HG03342 (cell line): ENCODE results near the gene RASGRF1.

Experiments
- ATAC-seq: cut with Tn5 transposase; IDR thresholded peaks from one replicate; pipeline ENCODE4 v1.9.1; 2021; ENCODE audit warnings: mild to moderate bottlenecking, moderate library complexity; ENCODE audit not compliant: unreplicated experiment

Gene RASGRF1

DNA sequence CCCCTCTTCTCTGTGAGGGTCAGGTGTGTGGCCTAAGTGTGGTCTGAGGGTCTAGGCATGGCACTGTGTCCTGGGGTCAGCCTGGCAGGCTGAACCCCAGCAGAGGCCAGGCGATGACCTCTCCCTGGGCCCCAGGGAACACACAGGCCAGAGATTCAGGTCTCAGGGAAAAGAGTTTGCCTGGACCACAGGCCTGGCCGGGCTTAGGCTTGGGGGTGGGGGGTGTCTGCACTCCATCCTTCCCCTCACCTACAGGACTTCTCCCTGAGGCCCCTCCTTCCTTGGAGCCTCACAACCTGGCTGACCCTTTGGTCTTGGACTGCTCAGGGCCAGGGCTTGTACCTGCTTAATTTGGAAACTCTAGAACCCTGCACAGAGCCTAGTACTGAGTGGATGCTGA is 21.8 kb downstream of the RASGRF1 start:
- ATAC-seq: no peak

GRCh38 chr15:79067969-79068368 is 22.6 kb downstream of the RASGRF1 start:
- ATAC-seq: no peak

DNA sequence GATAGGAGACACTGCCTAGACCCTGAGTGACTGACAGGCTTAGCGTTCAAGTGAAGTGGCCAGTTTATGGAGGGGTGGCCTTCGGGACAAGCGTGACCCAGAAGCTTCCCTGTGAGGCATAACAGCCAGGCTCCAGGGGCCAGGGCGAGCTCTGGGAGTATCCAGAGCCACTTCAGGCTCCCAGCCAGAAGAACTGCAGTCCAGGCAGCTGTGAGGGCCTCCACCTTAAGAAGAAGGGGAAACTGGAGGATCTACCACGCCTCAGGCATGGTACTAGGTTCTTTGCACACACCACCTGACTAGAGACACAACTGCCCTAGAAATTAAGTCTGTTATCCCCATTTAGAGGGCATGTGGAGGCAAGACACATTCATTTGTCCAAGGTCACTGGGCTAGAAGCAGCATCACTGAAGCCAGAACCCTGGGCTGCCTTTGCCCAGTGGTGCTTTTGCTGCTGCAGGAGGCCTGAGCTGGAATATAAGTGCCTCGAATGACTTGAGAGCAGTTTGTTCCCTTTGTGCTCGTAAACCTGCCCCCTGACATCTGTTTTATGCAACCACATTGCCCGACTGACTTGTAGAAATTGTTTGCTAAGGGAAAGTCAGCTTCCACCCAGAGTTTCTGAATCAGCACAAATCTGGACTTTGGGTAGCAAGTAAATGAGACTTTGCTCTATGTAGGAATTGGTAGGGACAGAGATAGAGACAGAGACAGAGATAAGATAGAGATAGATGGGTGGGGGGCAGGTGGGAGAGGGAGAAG is 23.3 kb downstream of the RASGRF1 start:
- ATAC-seq: no peak

GRCh38 chr15:79066391-79067071 is 24.0 kb downstream of the RASGRF1 start:
- ATAC-seq: no peak

GRCh38 chr15:79065706-79066376 is 24.7 kb downstream of the RASGRF1 start:
- ATAC-seq: no peak

DNA sequence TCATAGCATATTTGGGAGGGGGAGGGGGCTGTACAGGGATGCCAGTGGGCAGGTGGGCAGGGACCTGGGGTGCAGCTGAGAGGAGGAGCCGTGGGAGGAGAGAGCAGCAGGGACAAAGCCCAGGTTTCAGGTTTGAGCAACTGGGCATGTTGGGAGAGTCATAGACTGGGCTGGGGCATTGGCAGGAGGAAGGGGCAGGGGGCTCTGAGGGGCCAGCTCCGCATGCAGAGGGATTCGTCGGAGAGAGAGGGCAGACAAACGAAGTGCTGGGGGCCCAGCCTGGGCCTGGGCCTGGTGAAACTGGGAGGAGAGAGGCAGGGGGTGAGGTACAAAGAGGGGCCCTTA is 25.2 kb downstream of the RASGRF1 start:
- ATAC-seq: no peak

GRCh38 chr15:79064496-79064895 is 26.1 kb downstream of the RASGRF1 start:
- ATAC-seq: no peak

DNA sequence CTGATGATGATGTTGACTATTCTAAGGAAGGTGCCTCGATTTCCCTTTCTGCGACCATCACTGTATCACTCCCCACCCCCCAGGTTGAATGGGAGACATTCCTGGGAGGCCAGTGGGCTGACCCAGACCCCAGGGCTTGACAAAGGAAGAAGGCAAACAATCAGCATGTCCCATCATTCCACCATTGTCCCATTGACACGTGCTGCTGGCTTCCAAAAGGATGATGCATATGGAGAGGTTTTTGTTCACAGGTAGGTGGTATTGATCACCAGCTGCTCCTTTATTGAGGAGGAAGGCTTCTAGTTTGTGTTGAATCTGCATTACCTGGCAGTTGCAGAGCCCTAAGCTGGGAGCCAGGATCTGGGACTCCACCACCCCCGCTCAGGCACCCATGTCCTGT is 30.4 kb downstream of the RASGRF1 start:
- no peak for ATAC-seq

DNA sequence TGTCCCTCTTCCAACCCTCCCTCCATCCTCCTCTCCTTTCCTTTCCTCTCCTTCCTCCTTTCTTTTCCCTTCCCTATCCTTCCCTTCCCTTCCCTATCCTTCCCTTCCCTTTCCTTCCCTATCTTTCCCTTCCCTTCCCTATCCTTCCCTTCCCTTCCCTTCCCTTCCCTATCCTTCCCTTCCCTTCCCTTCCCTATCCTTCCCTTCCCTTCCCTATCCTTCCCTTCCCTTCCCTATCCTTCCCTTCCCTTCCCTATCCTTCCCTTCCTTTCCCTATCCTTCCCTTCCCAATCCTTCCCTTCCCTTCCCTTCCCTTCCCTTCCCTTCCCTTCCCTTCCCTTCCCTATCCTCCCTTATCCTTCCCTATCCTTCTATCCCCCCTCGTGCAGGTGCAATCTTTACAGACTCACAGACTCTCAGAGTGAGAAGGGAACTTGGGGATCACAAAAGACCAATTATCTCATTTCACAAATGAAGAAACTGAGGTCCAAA is 31.5 kb downstream of the RASGRF1 start:
- ATAC-seq: no peak

- ATAC-seq: no peak
Measured at GRCh38 chr15:79058260-79058850, 32.2 kb downstream of the RASGRF1 start.

GRCh38 chr15:79057050-79057449 is 33.5 kb downstream of the RASGRF1 start:
- no peak for ATAC-seq

- ATAC-seq: no peak
Measured at GRCh38 chr15:79054350-79054749, 36.2 kb downstream of the RASGRF1 start.

DNA sequence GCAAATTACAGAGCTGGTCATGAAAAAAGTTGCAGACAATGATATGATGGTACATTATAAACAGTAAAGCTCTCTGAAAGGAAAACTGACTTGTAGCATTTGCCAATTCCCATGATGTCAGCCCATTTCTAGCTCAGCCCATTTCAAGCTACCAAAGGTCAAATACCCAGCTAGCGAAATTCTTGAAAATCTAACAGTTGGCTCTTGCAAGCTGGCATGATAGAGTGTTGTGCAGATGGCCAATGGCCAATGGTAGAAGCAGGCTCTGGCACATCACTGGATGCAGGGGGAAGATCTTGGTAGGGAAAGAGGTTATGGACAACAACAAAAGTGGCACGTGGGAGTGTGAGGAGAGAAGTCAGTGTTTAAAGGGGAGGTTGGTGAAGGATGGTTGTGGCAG is 36.7 kb downstream of the RASGRF1 start:
- no peak for ATAC-seq

- no peak for ATAC-seq
Measured at GRCh38 chr15:79051941-79052731, 38.4 kb downstream of the RASGRF1 start.

DNA sequence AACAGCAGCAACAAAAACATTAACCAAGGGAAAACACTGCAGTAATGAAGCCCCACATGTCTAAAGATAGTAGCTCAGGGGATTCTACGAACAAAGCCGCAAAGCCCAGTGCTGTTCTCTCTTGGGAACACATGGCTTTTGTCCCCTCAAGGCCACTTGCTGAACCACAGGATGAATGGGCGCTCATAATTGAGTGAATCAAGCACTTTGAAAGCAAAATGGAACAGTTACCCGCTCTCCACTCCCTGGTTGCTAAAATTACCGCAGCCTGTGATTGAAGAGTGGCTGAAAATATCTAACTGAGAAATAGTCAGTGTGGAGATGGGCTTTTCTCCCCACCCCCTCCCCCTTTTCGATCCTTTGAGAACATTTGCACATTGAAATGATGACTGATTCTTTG is 39.6 kb downstream of the RASGRF1 start:
- no peak for ATAC-seq

DNA sequence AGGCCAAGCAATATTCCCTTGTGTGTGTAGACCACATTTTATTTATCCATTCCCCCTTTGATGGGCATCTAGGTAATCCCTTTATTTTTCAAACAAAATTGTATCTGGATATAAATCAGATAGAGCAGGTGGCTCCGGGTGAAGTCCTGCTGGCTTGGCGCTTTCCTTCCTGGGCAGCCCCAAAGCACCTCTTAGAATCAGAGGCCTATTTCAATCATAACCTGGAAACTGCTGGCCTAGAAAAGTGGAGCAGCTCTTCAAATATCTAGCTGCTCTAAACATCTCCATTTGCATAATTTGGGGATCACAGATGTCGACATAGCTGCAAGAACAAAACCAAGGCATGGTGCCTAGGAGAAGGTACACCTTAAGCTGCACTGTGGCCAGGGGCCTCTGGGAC is 40.2 kb downstream of the RASGRF1 start:
- no peak for ATAC-seq

DNA sequence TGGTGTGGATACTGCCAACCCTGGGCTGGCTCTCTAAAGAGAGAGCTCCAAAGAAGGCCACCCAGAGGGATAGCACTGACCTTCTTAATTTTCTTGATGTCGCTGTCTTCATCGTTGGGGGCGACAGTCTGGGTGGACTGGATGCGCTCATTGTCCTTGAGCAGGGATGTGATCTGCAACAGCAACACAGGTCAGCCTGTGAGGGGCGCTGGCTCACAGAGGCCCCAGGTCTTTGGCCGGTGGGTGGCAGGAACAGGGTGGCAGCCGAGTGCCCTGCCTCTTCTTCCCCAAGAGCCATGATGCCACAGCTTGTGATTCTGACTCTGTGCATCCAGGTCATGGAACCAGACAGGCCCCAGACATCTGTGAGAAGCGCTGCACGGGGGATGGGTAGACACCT is 41.2 kb downstream of the RASGRF1 start:
- ATAC-seq: no peak

DNA sequence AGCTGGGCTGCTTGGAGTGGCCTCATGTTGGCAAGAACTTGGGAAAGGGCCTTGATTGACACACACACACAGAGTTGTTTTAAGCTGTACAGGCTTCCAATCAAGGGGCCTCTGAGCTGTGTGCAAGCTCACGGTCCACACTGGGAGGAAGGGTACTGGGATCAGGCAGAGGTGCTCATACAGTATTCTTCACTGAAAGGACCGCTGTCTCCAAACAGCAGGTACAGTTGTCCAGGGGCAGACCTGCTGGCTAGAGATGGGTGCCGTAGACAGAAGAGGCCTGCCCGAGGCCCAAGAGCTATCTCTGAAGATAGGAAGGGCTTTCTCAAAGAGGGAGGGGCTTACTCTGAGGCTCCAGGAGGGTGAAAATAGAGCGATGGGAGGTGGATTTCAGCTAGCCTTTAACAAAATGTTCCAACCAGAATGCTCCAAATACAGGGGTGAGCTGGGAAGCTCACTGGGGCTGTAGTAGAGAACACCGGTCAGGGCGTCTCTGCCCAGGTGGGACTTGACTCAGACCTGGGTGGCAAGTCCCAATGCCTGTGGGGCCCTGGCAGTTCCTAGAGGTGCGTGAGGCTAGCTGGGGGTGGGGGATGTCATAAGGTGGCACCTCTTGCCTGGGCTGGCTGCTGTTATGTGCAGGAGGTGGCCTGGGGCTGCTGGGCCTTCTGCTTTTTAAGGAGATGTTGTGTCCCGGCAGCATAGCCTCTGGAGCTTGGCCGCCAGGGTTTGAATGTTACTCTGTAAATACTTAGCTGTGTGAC is 42.7 kb downstream of the RASGRF1 start:
- no peak for ATAC-seq

DNA sequence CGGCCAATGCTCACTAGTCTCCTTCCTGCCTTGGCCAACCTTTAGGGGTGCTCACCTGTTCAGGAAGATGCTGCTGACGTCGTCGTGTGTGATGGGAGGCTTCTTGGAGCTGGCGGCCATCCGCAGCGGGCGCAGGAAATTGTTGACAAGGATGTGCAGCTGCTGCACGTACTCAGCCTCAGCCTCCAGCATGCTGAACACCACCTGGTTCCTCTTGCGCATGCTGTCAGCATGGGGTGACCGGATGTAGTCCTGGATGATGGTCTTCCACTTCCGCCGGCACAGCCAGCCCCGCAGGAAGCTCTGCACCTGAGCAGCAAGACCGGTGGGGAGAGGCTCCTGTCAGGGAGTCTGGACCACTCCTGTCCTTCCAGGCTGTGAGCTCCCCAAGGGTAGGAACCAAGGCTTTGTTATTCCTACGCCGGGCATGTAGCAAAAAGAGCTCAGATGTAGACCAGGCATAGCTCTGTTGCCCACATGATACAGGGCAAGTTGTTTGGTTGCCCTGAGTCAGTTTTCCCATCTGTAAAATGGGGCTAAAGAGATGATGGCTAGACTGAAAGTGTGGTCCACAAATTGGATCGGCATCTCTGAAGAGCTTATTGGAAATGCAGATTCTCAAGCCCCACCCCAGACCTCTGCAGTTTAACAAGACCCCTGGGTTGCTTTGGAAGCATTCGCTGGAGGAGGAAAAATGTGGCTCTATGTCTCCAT is 43.7 kb downstream of the RASGRF1 start:
- no peak for ATAC-seq
